GM19023 (cell line): ENCODE measurements around the gene DEPDC5.

Source experiments
- ATAC-seq: cut with Tn5 transposase; IDR thresholded peaks from one replicate; pipeline ENCODE4 v1.9.1; 2021; ENCODE audit warnings: mild to moderate bottlenecking, moderate library complexity; ENCODE audit not compliant: unreplicated experiment

The DEPDC5 gene

DNA sequence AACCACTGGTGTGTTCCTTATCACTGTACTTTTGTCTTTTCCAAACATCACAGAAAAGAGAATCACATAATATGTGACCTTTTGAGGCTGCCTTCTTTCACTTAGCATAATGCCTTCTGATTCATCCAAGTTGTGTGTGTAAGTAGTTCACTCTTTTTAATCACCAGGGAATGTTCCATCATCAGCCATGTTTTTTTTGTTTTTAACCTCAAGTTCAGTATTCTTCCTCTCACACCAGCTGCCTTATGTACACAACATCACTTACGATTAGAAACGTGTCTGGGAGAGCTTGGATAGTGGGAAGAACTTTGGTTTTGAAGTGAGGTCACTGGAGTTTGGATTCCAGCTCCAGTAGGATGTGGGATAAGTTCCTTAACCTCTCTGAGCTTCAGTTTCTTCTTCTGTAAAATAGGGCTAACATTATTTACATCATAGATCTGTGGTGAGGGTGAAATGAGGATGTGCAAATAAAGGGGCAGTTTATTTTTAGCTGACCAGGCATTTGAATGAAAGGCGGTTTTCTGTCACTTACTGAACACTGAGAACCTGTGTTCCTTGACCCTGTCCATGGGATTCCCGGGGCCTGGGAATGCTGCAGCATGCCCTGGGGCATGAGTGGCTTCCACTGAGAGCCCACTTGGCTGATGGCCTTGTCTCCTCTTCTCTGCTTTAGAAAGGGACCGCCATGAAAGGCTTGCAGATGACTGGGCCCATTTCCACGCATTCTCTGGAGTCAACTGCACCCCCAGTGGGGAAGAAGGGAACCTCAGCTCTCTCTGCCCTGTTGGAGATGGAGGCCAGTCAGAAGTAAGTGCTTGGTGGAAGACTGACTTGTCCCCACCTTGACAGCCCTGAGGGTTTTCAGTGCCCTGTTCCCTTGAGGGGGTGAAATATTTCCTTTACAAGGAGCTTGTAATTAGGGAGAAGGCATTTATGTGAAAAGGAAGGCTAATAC lies 92.6 kb downstream of the DEPDC5 start:
- ATAC-seq: no peak

- ATAC-seq: no peak
Observed at GRCh38 chr22:31848411-31848810, 94.6 kb downstream of the DEPDC5 start.

DNA sequence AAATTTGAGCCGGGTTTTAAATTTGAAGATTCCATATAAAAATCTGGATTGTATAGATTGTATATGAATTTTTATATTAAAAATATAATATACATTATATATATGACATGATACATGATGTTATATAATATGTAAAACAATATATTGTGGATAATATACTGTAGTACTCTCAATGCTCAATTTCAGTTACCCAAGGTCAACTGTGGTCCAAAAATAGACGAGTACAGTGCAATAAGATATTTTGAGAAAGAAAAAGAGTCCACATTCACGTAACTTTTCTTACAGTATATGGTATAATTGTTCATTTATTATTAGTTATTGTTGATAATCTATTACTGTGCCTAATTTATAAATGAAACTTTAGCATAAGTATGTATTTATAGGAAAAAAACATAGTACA lies 96.3 kb downstream of the DEPDC5 start:
- no peak for ATAC-seq

- no peak for ATAC-seq
Observed at GRCh38 chr22:31852691-31853421, 99.0 kb downstream of the DEPDC5 start.

DNA sequence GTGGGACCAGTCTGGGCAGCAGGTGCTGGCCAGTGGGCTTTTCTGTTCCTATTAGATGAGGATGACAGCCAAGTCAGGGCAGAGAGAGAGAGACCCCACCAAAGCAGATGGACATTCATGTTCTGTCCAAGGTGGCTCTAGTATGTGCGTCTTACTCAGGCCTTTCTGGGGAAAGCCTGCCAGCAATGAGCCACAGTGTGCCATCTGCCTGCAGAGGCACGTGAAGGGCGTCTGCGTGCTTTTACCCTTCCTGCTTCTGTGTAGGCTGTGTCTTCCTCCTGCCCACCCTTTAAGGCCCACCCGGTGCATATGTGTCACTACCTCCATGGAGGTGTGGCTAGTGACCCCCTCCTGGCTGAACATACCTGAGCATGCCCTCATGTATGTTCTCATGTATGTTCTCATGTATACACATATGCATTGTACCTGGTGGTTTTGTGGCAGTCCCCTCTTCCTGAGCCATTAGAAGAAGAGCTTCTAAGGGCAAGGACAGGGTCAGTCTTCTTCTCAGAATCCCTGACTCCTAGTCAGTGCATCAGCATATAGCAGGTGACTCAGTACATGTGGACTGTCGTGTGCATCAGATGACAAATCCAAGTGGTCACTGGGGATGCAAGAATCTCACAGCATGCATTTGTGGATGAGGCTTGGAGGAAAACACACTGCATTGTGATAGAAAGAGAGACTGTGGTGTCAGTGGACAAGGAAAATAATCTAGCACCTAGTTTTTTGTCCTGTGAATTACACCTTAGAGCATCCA lies 100.1 kb downstream of the DEPDC5 start:
- no peak for ATAC-seq

DNA sequence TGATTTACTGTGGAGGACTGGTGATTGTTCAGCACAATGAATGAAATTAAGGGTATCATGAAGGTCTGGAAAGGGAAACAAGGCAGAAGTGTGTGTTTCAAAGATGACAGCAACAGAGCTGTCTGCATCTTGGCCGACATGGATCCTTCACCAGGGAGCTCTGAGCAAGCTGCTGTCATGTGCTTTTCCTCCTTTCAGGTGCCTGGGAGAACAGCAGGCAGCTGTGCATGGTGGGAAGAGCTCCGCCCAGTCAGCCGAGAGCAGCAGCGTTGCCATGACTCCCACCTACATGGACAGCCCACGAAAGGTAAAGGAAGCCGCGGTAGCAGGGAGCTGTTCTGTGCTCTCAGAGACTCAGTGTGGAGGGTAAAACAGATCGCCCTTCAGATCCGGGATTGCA lies 103.4 kb downstream of the DEPDC5 start:
- ATAC-seq: no peak

DNA sequence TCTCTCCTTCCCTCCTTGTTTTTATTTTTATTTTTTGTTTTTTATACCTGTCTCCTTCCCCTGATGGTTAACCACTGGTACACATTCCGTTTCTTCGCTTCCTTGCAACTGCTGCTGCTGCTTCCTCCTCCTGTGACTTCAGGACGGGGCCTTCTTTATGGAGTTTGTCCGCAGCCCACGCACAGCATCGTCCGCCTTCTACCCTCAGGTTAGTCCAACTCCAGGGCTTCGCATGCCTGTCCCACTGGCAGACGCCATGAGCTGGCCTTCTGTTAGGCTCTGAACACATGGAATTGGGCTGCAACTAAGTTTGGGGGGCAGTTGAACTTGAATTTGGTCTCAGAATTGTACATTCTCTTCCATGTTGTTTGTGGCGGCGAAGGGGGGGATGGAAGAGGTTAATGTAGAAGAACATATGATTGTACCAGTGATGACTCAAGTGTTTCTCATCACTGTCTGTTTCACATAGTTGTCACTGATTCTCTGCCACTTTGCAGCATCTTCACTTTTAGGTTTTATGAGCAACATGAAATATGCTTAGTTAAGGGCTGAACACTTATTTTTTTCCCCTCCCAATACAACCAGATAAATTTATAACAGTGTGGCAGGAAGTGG lies 107.5 kb downstream of the DEPDC5 start:
- ATAC-seq: no peak

- no peak for ATAC-seq
Observed at GRCh38 chr22:31866918-31867317, 113.1 kb downstream of the DEPDC5 start.

- ATAC-seq: no peak
Observed at GRCh38 chr22:31867386-31868153, 113.8 kb downstream of the DEPDC5 start.

- no peak for ATAC-seq
Observed at GRCh38 chr22:31869739-31870138, 115.9 kb downstream of the DEPDC5 start.

- ATAC-seq: no peak
Observed at GRCh38 chr22:31870890-31871289, 117.1 kb downstream of the DEPDC5 start.

DNA sequence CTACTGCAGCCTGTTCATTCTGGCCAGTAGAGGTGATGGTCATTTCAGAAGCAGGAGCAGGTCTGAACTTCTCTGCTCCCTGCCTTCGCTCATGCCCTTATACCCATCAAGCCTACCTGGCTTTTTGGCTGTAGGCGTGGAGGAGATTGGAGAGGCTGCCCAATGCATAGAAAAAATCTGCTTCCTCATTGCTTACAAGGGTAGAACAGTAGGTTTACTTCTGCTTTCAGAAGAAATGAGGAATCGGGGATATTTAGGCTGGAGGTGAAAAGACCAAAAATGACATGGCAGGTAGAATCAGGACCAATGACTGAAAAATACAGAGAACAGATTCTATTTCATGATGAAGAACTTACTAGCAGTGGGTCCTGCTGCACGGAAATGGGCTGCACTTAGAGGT lies 117.7 kb downstream of the DEPDC5 start:
- no peak for ATAC-seq

- ATAC-seq: no peak
Observed at GRCh38 chr22:31872209-31872608, 118.4 kb downstream of the DEPDC5 start.

- no peak for ATAC-seq
Observed at GRCh38 chr22:31874821-31875220, 121.0 kb downstream of the DEPDC5 start.

DNA sequence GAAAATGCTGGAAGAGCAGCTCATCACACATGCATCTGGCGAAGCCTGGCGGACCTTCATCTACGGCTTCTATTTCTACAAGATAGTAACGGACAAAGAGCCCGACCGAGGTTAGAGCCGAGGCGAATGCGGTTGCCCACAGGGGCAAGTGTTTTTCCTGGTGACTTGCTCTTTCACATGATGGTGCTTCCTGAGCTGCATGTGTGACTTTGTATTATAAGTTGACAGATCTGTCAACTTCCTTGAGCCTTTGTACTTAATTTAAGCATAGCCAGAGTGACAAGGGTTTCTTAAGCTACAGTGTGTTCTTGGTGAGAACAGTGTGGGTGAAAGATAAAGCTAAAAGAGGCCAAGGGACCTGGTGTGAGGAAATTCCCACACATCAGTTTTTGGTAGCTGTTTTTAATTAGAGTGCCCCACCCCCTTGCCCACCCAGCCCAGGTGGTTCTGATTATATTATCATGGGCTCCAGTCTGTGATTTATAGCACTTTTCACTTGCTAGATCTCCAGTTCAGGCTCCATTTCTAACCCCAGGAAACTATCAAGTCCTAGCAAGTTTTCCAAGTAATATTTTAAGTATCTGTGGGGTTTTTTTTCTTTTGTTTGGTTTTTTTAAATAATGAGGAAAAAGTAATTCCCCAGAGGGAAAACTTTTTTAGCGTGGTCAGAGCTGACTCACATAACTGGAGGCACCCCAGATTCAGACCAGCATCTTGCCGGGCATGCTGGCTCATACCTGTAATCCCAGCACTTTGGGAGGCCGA lies 122.5 kb downstream of the DEPDC5 start:
- no peak for ATAC-seq

DNA sequence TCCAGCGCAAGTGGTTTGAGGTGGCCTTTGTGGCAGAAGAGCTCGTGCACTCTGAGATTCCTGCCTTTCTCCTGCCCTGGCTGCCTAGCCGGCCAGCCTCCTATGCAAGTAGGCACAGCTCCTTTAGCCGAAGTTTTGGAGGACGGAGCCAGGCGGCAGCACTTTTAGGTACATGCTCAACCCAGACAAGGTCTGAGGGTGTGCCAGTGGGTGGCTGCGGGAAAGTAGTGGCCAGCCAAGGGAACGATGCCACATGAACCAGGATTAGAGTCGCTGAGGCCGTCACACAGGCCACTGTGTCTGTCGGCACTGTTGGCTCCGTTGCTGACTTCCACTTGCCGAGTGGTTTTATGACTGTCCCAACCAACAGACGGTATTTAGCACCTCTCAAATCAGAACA lies 125.8 kb downstream of the DEPDC5 start:
- no peak for ATAC-seq

DNA sequence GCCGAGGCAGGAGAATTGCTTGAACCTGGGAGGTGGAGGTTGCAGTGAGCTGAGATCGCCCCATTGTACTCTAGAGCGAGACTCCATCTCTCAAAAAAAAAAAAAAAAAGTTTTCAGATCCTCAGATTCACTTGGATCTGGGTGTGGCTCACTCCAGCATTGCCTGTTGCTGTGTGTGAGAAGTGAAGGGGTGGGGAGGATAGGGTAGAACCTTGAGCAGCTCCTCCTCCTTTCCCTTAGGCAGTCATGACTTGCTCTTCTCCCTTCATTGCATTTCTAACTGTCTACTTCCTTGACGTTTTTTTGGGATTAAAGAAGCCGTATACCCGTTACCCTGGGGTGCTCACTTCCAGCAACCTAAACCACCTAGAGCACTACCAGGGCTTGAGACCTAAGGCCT lies 127.4 kb downstream of the DEPDC5 start:
- no peak for ATAC-seq

GRCh38 chr22:31881865-31882264 lies 128.0 kb downstream of the DEPDC5 start:
- ATAC-seq: no peak

DNA sequence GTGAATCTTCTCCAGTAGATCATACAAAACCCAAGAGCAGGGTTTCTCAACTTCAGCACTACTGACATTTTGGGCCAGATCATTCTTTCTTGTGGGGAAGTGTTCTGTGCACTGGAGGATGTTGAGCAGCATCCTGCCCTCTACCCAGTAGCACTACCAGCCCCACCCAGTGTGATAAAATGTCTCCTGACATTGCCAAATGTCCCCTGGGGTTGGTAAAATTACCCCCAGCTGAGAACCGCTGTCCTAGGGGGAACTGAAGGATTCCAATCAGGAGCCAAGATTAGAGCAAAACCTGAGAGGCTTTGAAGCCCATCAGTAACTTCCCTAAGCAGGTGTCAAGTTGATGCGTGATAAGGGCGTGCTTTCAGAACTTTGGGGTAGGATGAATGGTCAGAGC lies 129.2 kb downstream of the DEPDC5 start:
- no peak for ATAC-seq
